Mucosa of stomach (tissue), 1 donor: ENCODE results near the gene FAM162B.

Experiments used
- H3K27me3 ChIP-seq: one replicate; pipeline ENCODE4 v1.7.0; 2013; ENCODE audit warnings: mild to moderate bottlenecking, low read length; ENCODE audit not compliant: control insufficient read depth, insufficient read depth
- H3K36me3 ChIP-seq: one replicate; pipeline ENCODE4 v1.7.0; 2013; ENCODE audit warnings: low read length; ENCODE audit not compliant: control insufficient read depth, insufficient read depth
- H3K4me1 ChIP-seq: one replicate; pipeline ENCODE4 v1.7.0; 2013; ENCODE audit warnings: mild to moderate bottlenecking, low read length; ENCODE audit not compliant: control insufficient read depth, insufficient read depth
- H3K4me3 ChIP-seq: one replicate; pipeline ENCODE4 v1.7.0; 2013; ENCODE audit warnings: low read length
- H3K9ac ChIP-seq: one replicate; pipeline ENCODE4 v1.7.0; 2013; ENCODE audit warnings: mild to moderate bottlenecking, low read length, moderate library complexity
- H3K9me3 ChIP-seq: one replicate; pipeline ENCODE4 v1.7.0; 2013; ENCODE audit warnings: mild to moderate bottlenecking, low read length, moderate library complexity; ENCODE audit not compliant: control insufficient read depth
- donor health status: Pancreatic carcinoma.

FAM162B gene

DNA sequence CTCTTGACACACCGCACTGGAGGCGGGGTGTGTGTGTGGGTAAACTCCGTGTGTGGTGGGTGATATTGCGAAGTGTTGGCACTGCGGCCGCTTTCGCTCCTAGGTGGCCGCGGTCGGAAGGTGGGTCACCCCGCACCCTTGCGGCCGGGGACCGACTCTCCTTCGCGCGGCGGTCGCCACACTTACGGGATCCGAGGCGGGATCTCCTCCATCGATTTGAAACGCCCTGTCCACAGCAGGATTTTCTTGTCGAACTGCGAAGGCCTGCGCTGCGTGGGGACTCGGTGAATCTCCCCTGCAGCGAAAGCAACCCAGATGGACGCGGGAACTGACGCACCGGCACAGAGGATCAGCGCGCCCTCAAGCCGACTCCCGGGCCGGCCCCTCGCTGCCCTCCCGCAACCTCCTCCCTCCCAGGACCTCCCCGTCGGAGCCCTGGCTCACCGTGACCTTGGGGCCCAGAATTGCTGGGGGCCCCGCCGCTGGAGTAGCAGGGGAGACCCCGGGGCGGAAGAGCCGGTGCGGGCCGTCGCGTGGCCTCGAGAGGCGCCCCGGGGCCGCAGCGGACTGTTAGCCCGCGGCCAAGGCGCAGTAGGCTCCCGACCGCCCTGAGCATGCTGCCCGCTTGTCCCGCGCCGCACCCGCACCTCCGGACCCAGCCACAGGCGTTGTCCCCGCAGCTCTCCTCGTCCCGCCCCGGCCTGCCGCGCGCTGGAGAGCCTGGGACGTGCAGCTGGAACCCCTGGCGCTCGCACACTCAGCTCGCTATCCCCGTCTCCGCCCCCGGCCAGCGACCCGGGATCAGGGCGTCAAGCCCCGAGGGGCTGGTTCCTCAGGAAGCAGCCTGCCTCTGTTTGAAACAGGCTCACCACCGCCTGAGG lies at the start of gene FAM162B:
TSS of gene FAM162B (minus strand) at position 759 of the 881 bp plus-strand sequence. CDS start at position 616, 143 bp downstream.
- no peaks in the 10 kb centered on the region for H3K4me1 ChIP-seq
- peak within 1 kb of the TSS; percentile 28 for H3K4me3 ChIP-seq
- peaks cover 34% of the 10 kb centered on the region for H3K27me3 ChIP-seq
- H3K9ac ChIP-seq, result no peak within 1 kb of the TSS
- H3K9me3 ChIP-seq, result no peaks in the 10 kb centered on the region
- no peaks in the 10 kb centered on the region for H3K36me3 ChIP-seq

DNA sequence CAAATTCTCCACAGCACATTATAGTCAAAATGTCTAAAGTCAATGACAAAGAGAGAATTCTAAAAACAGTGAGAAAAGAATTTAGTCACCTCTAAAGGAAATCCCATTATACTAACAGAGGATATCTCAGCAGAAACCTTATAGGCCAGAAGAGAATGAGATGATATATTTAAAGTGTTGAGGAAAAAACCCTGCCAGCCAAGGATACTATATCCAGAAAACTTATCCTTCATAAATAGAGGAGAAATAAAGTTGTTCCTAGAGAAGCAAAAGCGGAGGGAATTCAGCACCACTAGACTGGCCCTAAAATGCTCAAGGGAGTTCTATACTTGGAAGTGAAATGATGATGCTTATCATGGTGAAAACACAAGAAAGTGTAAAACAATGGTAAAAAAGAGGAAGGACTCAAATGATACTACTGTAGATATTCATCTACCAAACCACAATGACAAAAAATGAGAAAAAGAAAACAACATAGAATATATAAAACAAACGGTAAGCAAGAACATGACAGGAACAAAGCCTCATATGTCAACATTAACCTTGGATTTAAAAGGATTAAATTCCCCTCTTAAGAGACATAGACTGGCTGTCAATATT lies 46.6 kb upstream of the FAM162B start:
- H3K9me3 ChIP-seq, result no peaks in the 10 kb centered on the region
- H3K9ac ChIP-seq, result no peak overlapping the region
- no peaks in the 10 kb centered on the region for H3K27me3 ChIP-seq

GRCh38 chr6:116801971-116802370 lies 36.5 kb upstream of the FAM162B start:
- H3K9me3 ChIP-seq, result no peaks in the 10 kb centered on the region
- no peaks in the 10 kb centered on the region for H3K4me1 ChIP-seq
- no peaks in the 10 kb centered on the region for H3K27me3 ChIP-seq
- no peaks in the 10 kb centered on the region for H3K36me3 ChIP-seq
- no peak overlapping the region for H3K4me3 ChIP-seq
- H3K9ac ChIP-seq, result no peak overlapping the region

More for the DNA sequence above, 46.6 kb upstream of the FAM162B start:
- H3K4me1 ChIP-seq, result no peaks in the 10 kb centered on the region
- no peak overlapping the region for H3K4me3 ChIP-seq
- no peaks in the 10 kb centered on the region for H3K36me3 ChIP-seq

- no peak overlapping the region for H3K9ac ChIP-seq
- H3K27me3 ChIP-seq, result no peaks in the 10 kb centered on the region
- H3K36me3 ChIP-seq, result no peaks in the 10 kb centered on the region
Measured at GRCh38 chr6:116799945-116800344, 34.4 kb upstream of the FAM162B start.

GRCh38 chr6:116797585-116797984 lies 32.1 kb upstream of the FAM162B start:
- H3K4me3 ChIP-seq, result no peak overlapping the region
- no peaks in the 10 kb centered on the region for H3K4me1 ChIP-seq
- no peak overlapping the region for H3K9ac ChIP-seq
- H3K36me3 ChIP-seq, result no peaks in the 10 kb centered on the region
- no peaks in the 10 kb centered on the region for H3K27me3 ChIP-seq
- H3K9me3 ChIP-seq, result no peaks in the 10 kb centered on the region

More at GRCh38 chr6:116799945-116800344, 34.4 kb upstream of the FAM162B start:
- H3K4me3 ChIP-seq, result no peak overlapping the region
- H3K4me1 ChIP-seq, result no peaks in the 10 kb centered on the region
- H3K9me3 ChIP-seq, result no peaks in the 10 kb centered on the region

GRCh38 chr6:116793224-116793623 lies 27.7 kb upstream of the FAM162B start:
- Histone ChIP-seq H3K36me3 (no peaks in the 10 kb centered on the region), H3K9me3 (no peaks in the 10 kb centered on the region), H3K4me3 (no peak overlapping the region), H3K9ac (no peak overlapping the region), H3K27me3 (no peaks in the 10 kb centered on the region), H3K4me1 (no peaks in the 10 kb centered on the region)

DNA sequence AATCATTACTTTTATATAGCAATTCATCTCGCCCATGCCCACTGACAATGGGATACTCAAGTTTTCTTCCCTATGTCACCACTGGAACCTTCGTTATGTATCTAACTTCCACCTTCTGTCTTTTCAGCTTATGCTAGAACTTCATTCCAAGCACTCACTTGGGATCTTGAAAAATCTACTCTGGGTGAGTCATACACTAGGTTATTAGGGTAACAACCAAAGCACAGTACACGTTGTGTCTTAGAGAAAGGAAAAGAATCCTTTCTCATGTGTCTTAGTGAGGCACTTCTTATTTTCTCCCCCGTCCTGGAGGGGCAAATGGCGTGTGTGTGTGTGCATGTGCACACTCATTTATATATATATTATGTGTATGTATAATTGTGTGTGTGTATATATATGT lies 18.3 kb upstream of the FAM162B start:
- no peak overlapping the region for H3K4me3 ChIP-seq
- H3K4me1 ChIP-seq, result no peaks in the 10 kb centered on the region
- no peaks in the 10 kb centered on the region for H3K36me3 ChIP-seq
- H3K9me3 ChIP-seq, result no peaks in the 10 kb centered on the region
- no peak overlapping the region for H3K9ac ChIP-seq
- H3K27me3 ChIP-seq, result no peaks in the 10 kb centered on the region

DNA sequence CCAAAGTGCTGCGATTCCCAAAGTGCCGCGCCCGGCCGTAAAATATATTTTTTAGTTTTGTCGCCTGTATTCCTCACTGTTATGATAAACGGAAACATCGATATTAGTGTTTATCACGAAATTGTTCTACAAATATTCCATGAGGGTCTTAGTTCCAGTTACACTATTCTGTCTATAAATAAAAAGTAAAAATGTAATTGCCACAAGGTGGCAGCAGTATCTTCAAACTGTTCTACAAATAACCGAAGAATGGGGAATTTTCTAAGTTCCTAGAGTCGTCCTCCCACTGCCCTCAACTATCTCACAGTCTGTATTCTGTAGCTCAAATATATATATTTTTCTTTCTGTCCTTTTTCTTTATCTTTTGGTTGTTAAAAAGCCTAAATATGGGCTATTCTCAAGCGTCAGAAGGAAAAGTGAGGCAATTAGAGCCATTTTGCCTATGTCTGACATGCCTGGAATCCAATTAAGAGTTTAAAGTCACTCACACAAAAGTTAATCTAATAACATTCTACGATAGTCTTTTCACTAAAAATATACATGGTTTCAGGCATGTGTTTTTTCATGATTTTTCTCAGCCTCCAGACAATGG lies 14.2 kb upstream of the FAM162B start:
- no peaks in the 10 kb centered on the region for H3K4me1 ChIP-seq
- H3K4me3 ChIP-seq, result no peak overlapping the region
- H3K9ac ChIP-seq, result no peak overlapping the region
- H3K36me3 ChIP-seq, result no peaks in the 10 kb centered on the region
- no peaks in the 10 kb centered on the region for H3K27me3 ChIP-seq
- no peaks in the 10 kb centered on the region for H3K9me3 ChIP-seq

- no peaks in the 10 kb centered on the region for H3K27me3 ChIP-seq
- no peaks in the 10 kb centered on the region for H3K9me3 ChIP-seq
- H3K36me3 ChIP-seq, result no peaks in the 10 kb centered on the region
- H3K4me1 ChIP-seq, result no peaks in the 10 kb centered on the region
- no peak overlapping the region for H3K9ac ChIP-seq
- H3K4me3 ChIP-seq, result no peak overlapping the region
Measured at GRCh38 chr6:116773886-116774285, 8.4 kb upstream of the FAM162B start.

GRCh38 chr6:116772450-116772849 lies 6.9 kb upstream of the FAM162B start:
- Histone ChIP-seq H3K4me1 (no peaks in the 10 kb centered on the region), H3K36me3 (no peaks in the 10 kb centered on the region), H3K4me3 (no peak overlapping the region), H3K9me3 (no peaks in the 10 kb centered on the region), H3K27me3 (no peaks in the 10 kb centered on the region), H3K9ac (no peak overlapping the region)

- H3K27me3 ChIP-seq, result peaks cover 34% of the 10 kb centered on the region
- no peaks in the 10 kb centered on the region for H3K36me3 ChIP-seq
Measured at GRCh38 chr6:116767715-116768114, 2.2 kb upstream of the FAM162B start.

DNA sequence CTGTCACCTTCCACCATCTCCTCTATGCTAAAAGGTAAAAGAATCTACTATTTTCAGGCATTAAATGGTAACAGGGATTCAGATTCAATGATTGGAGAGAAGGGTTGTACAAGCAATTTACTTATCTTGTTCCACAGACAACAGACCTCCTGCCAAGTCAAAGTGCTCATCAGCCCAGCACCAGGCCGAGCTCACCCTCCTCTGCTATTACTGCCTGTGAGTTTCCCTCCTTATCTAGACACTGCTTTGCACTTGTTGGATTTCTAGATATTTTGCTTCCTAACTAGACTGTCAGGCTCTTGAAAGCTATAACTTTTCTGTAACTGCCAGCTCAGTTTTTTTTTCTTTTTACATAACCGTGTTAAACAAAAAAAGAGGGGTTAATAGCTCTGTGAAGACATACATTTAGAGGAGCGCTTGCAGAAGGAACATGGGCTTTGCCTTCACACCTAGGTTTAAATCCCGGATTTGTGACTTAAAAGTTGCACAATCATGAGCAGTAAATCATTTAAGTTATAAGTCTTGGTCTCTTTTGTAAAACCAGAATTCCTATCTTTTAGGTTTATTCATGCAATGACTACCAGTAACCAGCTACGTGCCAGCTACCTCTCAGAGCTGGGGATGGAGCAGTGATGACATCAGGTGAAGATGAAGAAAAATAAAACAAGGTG lies 1.1 kb upstream of the FAM162B start:
- H3K9ac ChIP-seq, result no peak overlapping the region
- no peaks in the 10 kb centered on the region for H3K9me3 ChIP-seq
- H3K4me3 ChIP-seq, result no peak overlapping the region
- peaks cover 34% of the 10 kb centered on the region for H3K27me3 ChIP-seq
- no peaks in the 10 kb centered on the region for H3K4me1 ChIP-seq
- H3K36me3 ChIP-seq, result no peaks in the 10 kb centered on the region

More at GRCh38 chr6:116767715-116768114, 2.2 kb upstream of the FAM162B start:
- Histone ChIP-seq H3K4me1 (no peaks in the 10 kb centered on the region), H3K9ac (no peak overlapping the region), H3K9me3 (no peaks in the 10 kb centered on the region), H3K4me3 (no peak overlapping the region)
